Measurements from ENCODE around the gene ADARB2.
A peak's percentile ranks its signal among the peaks of the same experiment; 100 is the strongest.

ADARB2 gene

DNA sequence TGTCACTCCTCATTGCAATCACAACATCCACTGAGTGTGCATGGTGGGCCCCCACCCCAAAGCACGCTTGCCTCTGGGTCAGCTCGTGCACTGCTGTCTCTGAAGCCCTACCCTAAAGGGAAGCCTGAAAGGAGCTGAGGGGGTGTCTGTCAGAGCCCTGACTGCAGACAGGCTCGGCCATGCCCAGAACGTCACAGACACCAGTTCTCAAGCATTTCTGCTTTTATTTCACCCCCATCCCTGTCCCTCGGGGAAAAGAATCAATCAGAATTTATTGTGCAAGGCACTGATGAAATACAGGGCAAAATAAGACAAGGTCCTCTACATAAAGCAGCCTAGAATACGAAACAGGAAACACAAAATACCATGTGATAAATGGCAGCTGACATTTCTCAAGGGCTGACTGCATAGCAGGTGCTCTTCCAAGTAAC, 449.3 kb downstream of the ADARB2 start:
- peaks cover 12% of the 10 kb centered on the region; the same call in 1 of the 2 replicates for H3K27me3 ChIP-seq (ENCODE audit: control insufficient read depth, low read length)
- H3K4me2 ChIP-seq (ENCODE audit: low read length), result 0 out of 2 replicates have a peak overlapping the region, but pooled peaks have one; percentile 19
- H3K79me2 ChIP-seq (ENCODE audit: control insufficient read depth, low read length), result no peaks in the 10 kb centered on the region
- H4K20me1 ChIP-seq (ENCODE audit: control insufficient read depth, insufficient read depth, low read depth, low read length), result no peaks in the 10 kb centered on the region
- H3K9me3 ChIP-seq (ENCODE audit: control insufficient read depth, insufficient read depth, low read length), result no peaks in the 10 kb centered on the region
- H3F3A ChIP-seq (ENCODE audit: control insufficient read depth, insufficient read depth), result no peaks in the 10 kb centered on the region
- no peaks in the 10 kb centered on the region for H3K36me3 ChIP-seq (ENCODE audit: control insufficient read depth, low read length)
- H3K9me2 ChIP-seq (replicated peaks; ENCODE audit: control insufficient read depth, low read length), result no peaks in the 10 kb centered on the region
- TF ChIP-seq CTCF (IDR thresholded peaks at IDR 0.05; ENCODE audit: low read depth, low read length, poor library complexity, severe bottlenecking) (no peak), EZH2phosphoT487 (IDR thresholded peaks at IDR 0.05; ENCODE audit: borderline replicate concordance, low read length) (no peak)
- peaks cover 6% of the 10 kb centered on the region; the same call in 1 of the 2 replicates for H3K4me1 ChIP-seq (ENCODE audit: control insufficient read depth, low read length)
- no peak overlapping the region for H3K4me3 ChIP-seq (ENCODE audit: low read length)
- H3K27ac ChIP-seq (ENCODE audit: low read depth, low read length), result no peak overlapping the region

DNA sequence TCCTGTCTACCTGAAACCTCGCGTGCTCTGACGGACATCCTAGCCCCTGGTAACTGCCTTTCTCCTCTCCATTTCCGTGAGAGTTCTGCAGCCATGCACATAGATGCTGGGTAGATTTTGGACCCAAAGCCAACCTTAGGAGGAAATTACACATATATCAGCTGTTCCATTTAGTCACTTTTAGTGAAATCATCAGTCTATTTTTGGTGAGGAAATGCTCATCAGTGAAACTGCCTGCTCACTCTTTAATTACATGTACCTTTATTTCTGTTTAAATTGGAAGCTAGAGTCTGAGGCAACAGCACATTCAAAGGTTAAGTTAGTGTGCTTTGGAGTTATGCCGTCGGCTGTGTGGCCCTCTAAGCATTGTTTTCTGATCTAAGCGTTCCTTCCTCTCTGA, 449.8 kb downstream of the ADARB2 start:
- Histone ChIP-seq H3K27ac (ENCODE audit: low read depth, low read length) (no peak overlapping the region), H3K4me1 (ENCODE audit: control insufficient read depth, low read length) (peaks cover 6% of the 10 kb centered on the region; the same call in 1 of the 2 replicates), H3F3A (ENCODE audit: control insufficient read depth, insufficient read depth) (no peaks in the 10 kb centered on the region), H3K4me3 (ENCODE audit: low read length) (no peak overlapping the region), H3K9me2 (replicated peaks; ENCODE audit: control insufficient read depth, low read length) (no peaks in the 10 kb centered on the region), H3K4me2 (ENCODE audit: low read length) (no peak overlapping the region), H3K36me3 (ENCODE audit: control insufficient read depth, low read length) (no peaks in the 10 kb centered on the region), H4K20me1 (ENCODE audit: control insufficient read depth, insufficient read depth, low read depth, low read length) (no peaks in the 10 kb centered on the region), H3K27me3 (ENCODE audit: control insufficient read depth, low read length) (peaks cover 12% of the 10 kb centered on the region; the same call in 1 of the 2 replicates), H3K9me3 (ENCODE audit: control insufficient read depth, insufficient read depth, low read length) (no peaks in the 10 kb centered on the region), H3K79me2 (ENCODE audit: control insufficient read depth, low read length) (no peaks in the 10 kb centered on the region)
- TF ChIP-seq CTCF (IDR thresholded peaks at IDR 0.05; ENCODE audit: low read depth, low read length, poor library complexity, severe bottlenecking) (no peak), EZH2phosphoT487 (IDR thresholded peaks at IDR 0.05; ENCODE audit: borderline replicate concordance, low read length) (no peak)

DNA sequence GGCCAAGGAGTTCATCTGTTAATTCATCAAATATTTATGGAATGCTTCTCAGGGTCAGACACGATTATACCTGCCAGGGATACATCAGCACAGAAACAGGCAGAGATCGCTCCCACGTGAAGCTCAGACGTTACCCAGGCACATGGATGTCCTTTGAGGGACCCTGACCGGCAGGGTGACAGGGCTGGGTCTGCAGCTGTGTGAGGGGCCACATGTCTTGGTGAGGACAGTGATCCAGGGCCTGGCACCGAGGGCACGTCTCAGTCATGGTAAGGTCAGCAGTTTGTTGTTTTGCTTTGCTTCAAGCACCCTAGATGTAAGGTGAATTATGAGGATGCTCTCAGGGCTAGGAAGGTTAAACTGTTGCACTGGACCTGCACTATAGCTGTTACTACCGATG, 453.2 kb downstream of the ADARB2 start:
- Histone ChIP-seq H3F3A (ENCODE audit: control insufficient read depth, insufficient read depth) (no peaks in the 10 kb centered on the region), H3K27me3 (ENCODE audit: control insufficient read depth, low read length) (peaks cover 2% of the 10 kb centered on the region; the same call in 1 of the 2 replicates), H3K4me3 (ENCODE audit: low read length) (no peak overlapping the region), H3K36me3 (ENCODE audit: control insufficient read depth, low read length) (no peaks in the 10 kb centered on the region), H3K4me2 (ENCODE audit: low read length) (no peak overlapping the region), H4K20me1 (ENCODE audit: control insufficient read depth, insufficient read depth, low read depth, low read length) (no peaks in the 10 kb centered on the region), H3K4me1 (ENCODE audit: control insufficient read depth, low read length) (peaks cover 6% of the 10 kb centered on the region; the same call in 1 of the 2 replicates), H3K9me3 (ENCODE audit: control insufficient read depth, insufficient read depth, low read length) (no peaks in the 10 kb centered on the region), H3K79me2 (ENCODE audit: control insufficient read depth, low read length) (no peaks in the 10 kb centered on the region), H3K27ac (ENCODE audit: low read depth, low read length) (no peak overlapping the region), H3K9me2 (replicated peaks; ENCODE audit: control insufficient read depth, low read length) (no peaks in the 10 kb centered on the region)
- no peak for TF ChIP-seq EZH2phosphoT487 (IDR thresholded peaks at IDR 0.05; ENCODE audit: borderline replicate concordance, low read length)

GRCh38 chr10:1281405-1281782, 455.9 kb downstream of the ADARB2 start:
- H3K9me3 ChIP-seq (ENCODE audit: control insufficient read depth, insufficient read depth, low read length), result no peaks in the 10 kb centered on the region
- no peaks in the 10 kb centered on the region for H3K4me1 ChIP-seq (ENCODE audit: control insufficient read depth, low read length)
- no peak overlapping the region for H3K4me3 ChIP-seq (ENCODE audit: low read length)
- no peaks in the 10 kb centered on the region for H3F3A ChIP-seq (ENCODE audit: control insufficient read depth, insufficient read depth)
- no peaks in the 10 kb centered on the region for H3K9me2 ChIP-seq (replicated peaks; ENCODE audit: control insufficient read depth, low read length)
- no peaks in the 10 kb centered on the region for H3K79me2 ChIP-seq (ENCODE audit: control insufficient read depth, low read length)
- H4K20me1 ChIP-seq (ENCODE audit: control insufficient read depth, insufficient read depth, low read depth, low read length), result no peaks in the 10 kb centered on the region
- H3K36me3 ChIP-seq (ENCODE audit: control insufficient read depth, low read length), result no peaks in the 10 kb centered on the region
- no peaks in the 10 kb centered on the region for H3K27me3 ChIP-seq (ENCODE audit: control insufficient read depth, low read length)
- H3K4me2 ChIP-seq (ENCODE audit: low read length), result no peak overlapping the region
- no peak overlapping the region for H3K27ac ChIP-seq (ENCODE audit: low read depth, low read length)
- TF ChIP-seq CTCF (IDR thresholded peaks at IDR 0.05; ENCODE audit: low read depth, low read length, poor library complexity, severe bottlenecking) (no peak), EZH2phosphoT487 (IDR thresholded peaks at IDR 0.05; ENCODE audit: borderline replicate concordance, low read length) (no peak)

All from DOHH2 (cell line).